ENCODE data around the gene NIN.

DNA sequence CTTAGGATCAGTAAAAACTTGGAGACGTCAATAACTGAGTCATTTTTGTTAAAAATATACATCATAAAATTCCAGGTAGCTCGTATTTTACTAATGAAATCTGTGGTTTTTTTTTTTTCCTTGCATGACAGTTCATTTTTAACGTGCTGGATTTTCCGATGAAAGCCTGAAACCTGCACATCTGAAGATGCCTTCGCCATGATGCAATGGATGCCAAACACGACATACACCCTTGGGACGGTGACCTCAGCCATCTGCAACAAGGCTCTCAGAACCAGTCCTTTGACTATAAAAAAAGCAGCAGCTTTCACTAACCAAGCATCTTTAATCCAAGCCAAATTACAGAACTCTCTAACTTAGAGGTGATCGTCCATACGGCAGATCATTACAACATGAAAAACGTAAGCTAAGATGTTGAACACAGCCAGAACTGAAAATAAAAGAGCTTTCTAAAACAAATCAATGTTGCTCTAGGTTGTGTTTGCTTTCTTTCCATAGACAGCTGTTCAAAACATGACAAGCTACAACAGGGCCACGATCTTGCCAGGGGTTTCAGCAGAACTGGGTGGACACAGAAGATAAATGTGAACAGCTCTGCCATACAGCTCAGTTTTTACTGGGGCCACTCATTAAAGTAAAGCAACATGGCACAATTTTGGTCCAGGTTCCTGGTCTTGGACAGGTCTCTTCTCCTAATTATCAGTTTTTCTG lies 7.8 kb downstream of the NIN start:
- TF ChIP-seq, protein P1, sequence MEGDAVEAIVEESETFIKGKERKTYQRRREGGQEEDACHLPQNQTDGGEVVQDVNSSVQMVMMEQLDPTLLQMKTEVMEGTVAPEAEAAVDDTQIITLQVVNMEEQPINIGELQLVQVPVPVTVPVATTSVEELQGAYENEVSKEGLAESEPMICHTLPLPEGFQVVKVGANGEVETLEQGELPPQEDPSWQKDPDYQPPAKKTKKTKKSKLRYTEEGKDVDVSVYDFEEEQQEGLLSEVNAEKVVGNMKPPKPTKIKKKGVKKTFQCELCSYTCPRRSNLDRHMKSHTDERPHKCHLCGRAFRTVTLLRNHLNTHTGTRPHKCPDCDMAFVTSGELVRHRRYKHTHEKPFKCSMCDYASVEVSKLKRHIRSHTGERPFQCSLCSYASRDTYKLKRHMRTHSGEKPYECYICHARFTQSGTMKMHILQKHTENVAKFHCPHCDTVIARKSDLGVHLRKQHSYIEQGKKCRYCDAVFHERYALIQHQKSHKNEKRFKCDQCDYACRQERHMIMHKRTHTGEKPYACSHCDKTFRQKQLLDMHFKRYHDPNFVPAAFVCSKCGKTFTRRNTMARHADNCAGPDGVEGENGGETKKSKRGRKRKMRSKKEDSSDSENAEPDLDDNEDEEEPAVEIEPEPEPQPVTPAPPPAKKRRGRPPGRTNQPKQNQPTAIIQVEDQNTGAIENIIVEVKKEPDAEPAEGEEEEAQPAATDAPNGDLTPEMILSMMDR (IDR thresholded peaks at IDR 0.05), result no peak
- TF ChIP-seq POLR2A (IDR thresholded peaks at IDR 0.05), result no peak
